H9 (cell line): ENCODE data around the gene ZMIZ1. TPM values are rescaled to one million over a fixed set of nuclear protein-coding genes. Genes with fewer than 3 reads are reported as not detected.

Experiments used
- DNase-seq: peaks from one replicate; pipeline ENCODE4 v3.0.0-alpha.2; 2017
- H2AFZ ChIP-seq: one replicate; pipeline ENCODE4 v1.6.1; 2013; ENCODE audit warnings: mild to moderate bottlenecking, low read length, control low read depth, moderate library complexity
- H2AK5ac ChIP-seq: 2 replicates; pipeline ENCODE4 v1.6.1; 2013; ENCODE audit warnings: low read length, control low read depth, mixed read lengths; ENCODE audit not compliant: insufficient read length
- H2BK120ac ChIP-seq: one replicate; pipeline ENCODE4 v1.6.1; 2013; ENCODE audit warnings: low read depth, mild to moderate bottlenecking, low read length, control low read depth, inconsistent platforms; ENCODE audit not compliant: poor library complexity, severe bottlenecking
- H2BK12ac ChIP-seq: 2 replicates; pipeline ENCODE4 v1.6.1; 2013; ENCODE audit warnings: low read length, control low read depth, mixed read lengths, low read depth; ENCODE audit not compliant: insufficient read length
- H2BK15ac ChIP-seq: 2 replicates; pipeline ENCODE4 v1.6.1; 2013; ENCODE audit warnings: low read depth, low read length, control low read depth
- H2BK20ac ChIP-seq: one replicate; pipeline ENCODE4 v1.6.1; 2013; ENCODE audit warnings: low read depth, mild to moderate bottlenecking, low read length, control low read depth, inconsistent platforms; ENCODE audit not compliant: poor library complexity, severe bottlenecking
- H2BK5ac ChIP-seq: 2 replicates; pipeline ENCODE4 v1.6.1; 2013; ENCODE audit warnings: low read length, control low read depth, mixed read lengths; ENCODE audit not compliant: insufficient read length
- H3K14ac ChIP-seq: 2 replicates; pipeline ENCODE4 v1.6.1; 2013; ENCODE audit warnings: low read length, control low read depth; ENCODE audit not compliant: insufficient read depth
- H3K18ac ChIP-seq: 2 replicates; pipeline ENCODE4 v1.6.1; 2013; ENCODE audit warnings: low read depth, mild to moderate bottlenecking, mixed read lengths, low read length, control low read depth; ENCODE audit not compliant: insufficient read length
- H3K23ac ChIP-seq: 2 replicates; pipeline ENCODE4 v1.6.1; 2013; ENCODE audit warnings: low read length, control low read depth, mixed read lengths, low read depth; ENCODE audit not compliant: insufficient read length
- H3K23me2 ChIP-seq: 2 replicates; pipeline ENCODE4 v1.6.1; 2013; ENCODE audit warnings: low read depth, mild to moderate bottlenecking, mixed read lengths, low read length, control low read depth; ENCODE audit not compliant: insufficient read length, poor library complexity, severe bottlenecking
- H3K27ac ChIP-seq: 2 replicates; pipeline ENCODE4 v1.5.1; 2013; ENCODE audit warnings: low read length, control low read depth, mixed read lengths, low read depth; ENCODE audit not compliant: insufficient read length
- H3K27me3 ChIP-seq: 2 replicates; pipeline ENCODE4 v1.6.1; 2013; ENCODE audit warnings: low read length, control low read depth, inconsistent platforms; ENCODE audit not compliant: insufficient read depth
- H3K4ac ChIP-seq: 2 replicates; pipeline ENCODE4 v1.6.1; 2013; ENCODE audit warnings: low read depth, mild to moderate bottlenecking, control low read depth, inconsistent platforms, low read length, moderate library complexity
- H3K4me1 ChIP-seq: 2 replicates; pipeline ENCODE4 v1.6.1; 2013; ENCODE audit warnings: low read length, control low read depth, inconsistent platforms; ENCODE audit not compliant: insufficient read depth
- H3K4me2 ChIP-seq: 2 replicates; pipeline ENCODE4 v1.6.1; 2013; ENCODE audit warnings: low read length, control low read depth, mixed read lengths; ENCODE audit not compliant: insufficient read length, insufficient read depth
- H3K56ac ChIP-seq: 2 replicates; pipeline ENCODE4 v1.6.1; 2013; ENCODE audit warnings: low read depth, mild to moderate bottlenecking, mixed read lengths, low read length, control low read depth; ENCODE audit not compliant: insufficient read length
- H3K79me1 ChIP-seq: 2 replicates; pipeline ENCODE4 v1.6.1; 2013; ENCODE audit warnings: low read depth, mild to moderate bottlenecking, moderate library complexity, low read length, control low read depth, inconsistent platforms; ENCODE audit not compliant: insufficient read depth, poor library complexity, severe bottlenecking
- H3K79me2 ChIP-seq: 2 replicates; pipeline ENCODE4 v1.6.1; 2013; ENCODE audit warnings: low read length, control low read depth, inconsistent platforms; ENCODE audit not compliant: insufficient read depth
- H3K9ac ChIP-seq: 2 replicates; pipeline ENCODE4 v1.6.1; 2013; ENCODE audit warnings: low read length, control low read depth, mixed read lengths; ENCODE audit not compliant: insufficient read length; ENCODE audit errors: extremely low read depth
- H3K9me3 ChIP-seq: one replicate; pipeline ENCODE4 v1.6.1; 2013; ENCODE audit warnings: low read depth, low read length, inconsistent platforms; ENCODE audit not compliant: control insufficient read depth
- H3T11ph ChIP-seq: one replicate; pipeline ENCODE4 v1.6.1; 2013; ENCODE audit warnings: mild to moderate bottlenecking, low read length, control low read depth, inconsistent platforms
- H4K20me1 ChIP-seq: one replicate; pipeline ENCODE4 v1.6.1; 2013; ENCODE audit not compliant: control insufficient read depth, insufficient read length, insufficient read depth
- H4K5ac ChIP-seq: 2 replicates; pipeline ENCODE4 v1.6.1; 2013; ENCODE audit warnings: low read depth, mild to moderate bottlenecking, mixed read lengths, low read length, control low read depth; ENCODE audit not compliant: insufficient read length
- H4K8ac ChIP-seq: replicated peaks from 2 replicates; pipeline ENCODE4 v1.6.1; 2013; ENCODE audit warnings: low read length, control low read depth, mixed read lengths, low read depth; ENCODE audit not compliant: insufficient read length
- H4K91ac ChIP-seq: 2 replicates; pipeline ENCODE4 v1.6.1; 2013; ENCODE audit warnings: low read depth, mild to moderate bottlenecking, moderate library complexity, mixed read lengths, low read length, control low read depth; ENCODE audit not compliant: insufficient read length
- H3K27ac Mint-ChIP-seq, 3 experiments: 2 replicates in 2 of 3; 3 replicates in 1 of 3; pipeline ENCODE4 v1.8.0; 2020 to 2021; ENCODE audit warnings: mixed read lengths in 3 of 3, mild to moderate bottlenecking in 1 of 3, moderate library complexity in 1 of 3
- H3K27me3 Mint-ChIP-seq: 2 replicates; pipeline ENCODE4 v1.8.0; 2021; ENCODE audit warnings: low read depth, mild to moderate bottlenecking, moderate library complexity, mixed read lengths
- H3K36me3 Mint-ChIP-seq, 3 experiments: 2 replicates in 2 of 3; 3 replicates in 1 of 3; pipeline ENCODE4 v1.8.0; 2020 to 2021; ENCODE audit warnings: low read depth in 3 of 3, mixed read lengths in 3 of 3; ENCODE audit not compliant: insufficient read depth in 1 of 3
- H3K4me1 Mint-ChIP-seq, 2 experiments: 2 replicates each; pipeline ENCODE4 v1.8.0; 2020; ENCODE audit warnings: mixed read lengths in 2 of 2
- H3K4me3 Mint-ChIP-seq, 2 experiments: 2 replicates in 1 of 2; 3 replicates in 1 of 2; pipeline ENCODE4 v1.8.0; 2020 to 2021; ENCODE audit warnings: mild to moderate bottlenecking in 2 of 2, mixed read lengths in 2 of 2, moderate library complexity in 1 of 2
- H3K9me3 Mint-ChIP-seq, 2 experiments: 2 replicates in 1 of 2; 3 replicates in 1 of 2; pipeline ENCODE4 v1.8.0; 2020; ENCODE audit warnings: mild to moderate bottlenecking in 2 of 2, mixed read lengths in 2 of 2, moderate library complexity in 1 of 2
- WGBS: extraction: QIAGEN DNeasy Blood & Tissue Kit; methylation state at CpG from one replicate; pipeline ENCODE4 v1.1.7; 2013; ENCODE audit warnings: missing lambda C conversion rate, low lambda C conversion rate, mixed read lengths; ENCODE audit not compliant: insufficient read length; ENCODE audit errors: extremely low coverage; 5-methylcytosine and 5-hydroxymethylcytosine counted together
- total RNA-seq: library from RNA; stranded (reverse); gene quantifications from 2 replicates; pipeline ENCODE4 v1.2.1, GENCODE V29; 2021
- TF ChIP-seq, protein P1 (sequence below): fragments of 200-600 bp; sonication (generic); conservative IDR thresholded peaks from 3 replicates; pipeline ENCODE4 v1.8.0; 2021; ENCODE audit warnings: antibody characterized with exemption, mild to moderate bottlenecking

ZMIZ1 gene
- total RNA-seq, 1 experiment from 2014 or later = 36.9 TPM

DNA sequence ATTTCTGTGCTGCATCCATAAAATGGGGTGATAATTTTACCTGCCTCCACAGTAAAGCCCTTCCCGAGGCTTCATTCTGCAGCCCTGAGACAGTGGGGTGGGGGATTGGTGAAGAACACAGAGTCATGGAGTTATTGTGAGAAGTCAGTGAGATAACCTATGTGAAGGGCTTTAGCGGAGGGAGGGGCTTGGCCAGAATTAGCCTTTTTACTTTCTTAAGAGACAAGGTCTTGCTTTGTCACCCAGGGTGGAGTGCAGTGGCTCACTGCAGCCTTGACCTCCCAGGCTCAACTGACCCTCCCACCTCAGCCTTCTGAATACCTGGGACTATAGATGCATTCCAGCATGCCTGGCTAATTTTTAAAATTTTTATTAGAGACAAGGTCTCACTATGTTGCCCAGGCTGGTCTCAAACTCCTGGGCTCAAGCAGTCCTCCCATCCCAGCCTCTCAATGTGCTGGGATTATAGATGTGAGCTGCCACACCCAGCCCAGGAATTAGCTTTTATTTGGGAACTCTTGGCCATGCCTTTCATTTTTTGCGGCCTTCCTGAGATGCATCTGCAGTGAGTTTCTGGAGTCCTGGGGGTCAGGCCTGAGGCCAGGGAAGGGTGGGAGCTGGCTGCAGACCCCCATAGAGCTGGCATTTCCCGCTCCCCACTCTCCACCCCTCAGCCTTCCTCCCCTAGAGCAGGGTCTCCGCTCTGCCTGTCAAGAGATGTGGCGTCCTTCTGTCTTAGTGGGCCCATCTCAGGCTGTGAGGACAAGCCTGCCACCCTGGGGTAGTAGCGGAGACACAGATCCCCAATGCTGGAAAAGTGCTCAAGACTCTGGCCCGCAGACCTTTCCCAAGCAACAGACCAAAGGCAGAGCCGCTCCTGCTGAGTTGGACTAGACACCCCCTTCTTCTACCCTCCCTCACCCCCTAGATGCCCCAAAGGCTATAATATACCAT, 77.0 kb downstream of the ZMIZ1 start:
- Histone ChIP-seq H3K23ac (no peak overlapping the region), H2BK5ac (no peak overlapping the region), H3K4me1 (peaks cover 11% of the 10 kb centered on the region; the same call in 1 of the 2 replicates), H2BK15ac (no peak overlapping the region), H3K79me1 (no peaks in the 10 kb centered on the region), H4K20me1 (no peaks in the 10 kb centered on the region), H4K91ac (no peak overlapping the region), H3K4ac (no peak overlapping the region), H3K56ac (no peak overlapping the region), H3K9ac (no peak overlapping the region), H2AK5ac (no peak overlapping the region), H2BK12ac (no peak overlapping the region), H2BK120ac (no peak overlapping the region), H4K5ac (no peak overlapping the region), H3K9me3 (no peaks in the 10 kb centered on the region), H3K79me2 (no peaks in the 10 kb centered on the region), H3K18ac (no peak overlapping the region), H4K8ac (no peak overlapping the region), H3K4me2 (no peak overlapping the region), H3K14ac (no peak overlapping the region; the same call in 1 of the 2 replicates), H2BK20ac (no peak overlapping the region), H3K27ac (no peak overlapping the region), H2AFZ (no peak overlapping the region), H3K23me2 (no peaks in the 10 kb centered on the region), H3K27me3 (no peaks in the 10 kb centered on the region), H3T11ph (no peak overlapping the region)
- no peaks in the 10 kb centered on the region for H3K9me3 Mint-ChIP-seq
- peak overlapping the region; percentile 24 to 70 (median 34); a peak in 5 of 7 replicates for H3K27ac Mint-ChIP-seq
- TF ChIP-seq, protein P1, sequence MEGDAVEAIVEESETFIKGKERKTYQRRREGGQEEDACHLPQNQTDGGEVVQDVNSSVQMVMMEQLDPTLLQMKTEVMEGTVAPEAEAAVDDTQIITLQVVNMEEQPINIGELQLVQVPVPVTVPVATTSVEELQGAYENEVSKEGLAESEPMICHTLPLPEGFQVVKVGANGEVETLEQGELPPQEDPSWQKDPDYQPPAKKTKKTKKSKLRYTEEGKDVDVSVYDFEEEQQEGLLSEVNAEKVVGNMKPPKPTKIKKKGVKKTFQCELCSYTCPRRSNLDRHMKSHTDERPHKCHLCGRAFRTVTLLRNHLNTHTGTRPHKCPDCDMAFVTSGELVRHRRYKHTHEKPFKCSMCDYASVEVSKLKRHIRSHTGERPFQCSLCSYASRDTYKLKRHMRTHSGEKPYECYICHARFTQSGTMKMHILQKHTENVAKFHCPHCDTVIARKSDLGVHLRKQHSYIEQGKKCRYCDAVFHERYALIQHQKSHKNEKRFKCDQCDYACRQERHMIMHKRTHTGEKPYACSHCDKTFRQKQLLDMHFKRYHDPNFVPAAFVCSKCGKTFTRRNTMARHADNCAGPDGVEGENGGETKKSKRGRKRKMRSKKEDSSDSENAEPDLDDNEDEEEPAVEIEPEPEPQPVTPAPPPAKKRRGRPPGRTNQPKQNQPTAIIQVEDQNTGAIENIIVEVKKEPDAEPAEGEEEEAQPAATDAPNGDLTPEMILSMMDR = no peak
- H3K27me3 Mint-ChIP-seq = no peaks in the 10 kb centered on the region
- no peak overlapping the region for H3K4me3 Mint-ChIP-seq
- peaks cover 43 to 56% of the 10 kb centered on the region in 2 experiments for H3K4me1 Mint-ChIP-seq
- no peak for DNase-seq
- no CpG with 5 or more reads among the region's 9 CpGs for WGBS
- H3K36me3 Mint-ChIP-seq = peaks cover 2 to 12% (median 7%) of the 10 kb centered on the region in 3 experiments; a peak in 5 of 7 replicates
